Subcutaneous preadipocyte (primary cell): Measurements from ENCODE around the gene TADA3. TPM values are rescaled to one million over a fixed set of nuclear protein-coding genes. Genes with fewer than 3 reads are reported as not detected.

Experiments
- total RNA-seq: library from RNA; depleted of rRNA; stranded (reverse); fragments of >200 nt; gene quantifications from 2 replicates; pipeline ENCODE4 v1.2.3, GENCODE V29; 2012

The TADA3 gene, protein sequence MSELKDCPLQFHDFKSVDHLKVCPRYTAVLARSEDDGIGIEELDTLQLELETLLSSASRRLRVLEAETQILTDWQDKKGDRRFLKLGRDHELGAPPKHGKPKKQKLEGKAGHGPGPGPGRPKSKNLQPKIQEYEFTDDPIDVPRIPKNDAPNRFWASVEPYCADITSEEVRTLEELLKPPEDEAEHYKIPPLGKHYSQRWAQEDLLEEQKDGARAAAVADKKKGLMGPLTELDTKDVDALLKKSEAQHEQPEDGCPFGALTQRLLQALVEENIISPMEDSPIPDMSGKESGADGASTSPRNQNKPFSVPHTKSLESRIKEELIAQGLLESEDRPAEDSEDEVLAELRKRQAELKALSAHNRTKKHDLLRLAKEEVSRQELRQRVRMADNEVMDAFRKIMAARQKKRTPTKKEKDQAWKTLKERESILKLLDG
- 53.6 and 54.9 TPM in 2 replicates for total RNA-seq

DNA sequence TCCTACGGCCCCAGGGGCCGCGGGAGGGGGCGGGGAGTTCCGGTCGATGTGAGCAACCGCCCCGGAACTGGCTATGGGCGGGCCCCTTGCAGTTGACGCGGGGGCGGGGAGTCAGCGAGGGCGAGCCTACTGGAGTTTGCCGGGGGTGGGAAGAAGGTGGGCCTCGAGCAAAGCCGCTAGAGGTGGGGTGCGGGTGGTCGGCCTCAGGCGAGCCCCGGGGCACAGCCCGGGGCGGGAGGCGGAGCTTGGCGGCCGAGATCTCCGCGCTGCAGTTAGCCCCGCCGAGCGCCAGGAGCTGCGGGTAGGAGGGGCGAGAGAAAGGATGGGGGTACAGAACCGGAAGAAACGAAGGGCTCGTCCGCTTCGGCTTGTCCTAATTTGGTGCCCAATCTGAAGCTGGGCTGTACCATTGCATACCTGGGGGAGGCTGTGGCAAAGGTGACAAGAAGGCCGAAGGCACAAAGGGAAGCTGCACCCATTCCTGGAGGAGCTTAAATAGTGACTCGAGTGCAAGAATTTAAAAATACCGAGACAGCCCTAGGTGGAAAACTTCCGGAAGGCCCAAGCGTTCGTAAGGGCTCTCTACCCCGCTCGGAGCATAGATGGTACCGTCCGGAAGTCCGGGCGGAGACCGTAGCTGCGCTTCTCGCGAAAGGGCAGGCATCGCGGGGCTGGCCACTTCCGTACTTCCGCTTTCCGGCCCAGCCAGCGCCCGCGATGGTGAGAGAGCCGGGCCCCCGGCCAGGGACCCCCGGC lies at the start of gene TADA3, which contains the start of gene ARPC4:
TADA3 (minus strand) TSS at position 69 of the 756 bp plus-strand sequence. CDS start 1,007 bp downstream, outside the sequence.
ARPC4 (plus strand) TSS at position 678 of the 756 bp plus-strand sequence; CDS start at position 718, 40 bp downstream.

DNA sequence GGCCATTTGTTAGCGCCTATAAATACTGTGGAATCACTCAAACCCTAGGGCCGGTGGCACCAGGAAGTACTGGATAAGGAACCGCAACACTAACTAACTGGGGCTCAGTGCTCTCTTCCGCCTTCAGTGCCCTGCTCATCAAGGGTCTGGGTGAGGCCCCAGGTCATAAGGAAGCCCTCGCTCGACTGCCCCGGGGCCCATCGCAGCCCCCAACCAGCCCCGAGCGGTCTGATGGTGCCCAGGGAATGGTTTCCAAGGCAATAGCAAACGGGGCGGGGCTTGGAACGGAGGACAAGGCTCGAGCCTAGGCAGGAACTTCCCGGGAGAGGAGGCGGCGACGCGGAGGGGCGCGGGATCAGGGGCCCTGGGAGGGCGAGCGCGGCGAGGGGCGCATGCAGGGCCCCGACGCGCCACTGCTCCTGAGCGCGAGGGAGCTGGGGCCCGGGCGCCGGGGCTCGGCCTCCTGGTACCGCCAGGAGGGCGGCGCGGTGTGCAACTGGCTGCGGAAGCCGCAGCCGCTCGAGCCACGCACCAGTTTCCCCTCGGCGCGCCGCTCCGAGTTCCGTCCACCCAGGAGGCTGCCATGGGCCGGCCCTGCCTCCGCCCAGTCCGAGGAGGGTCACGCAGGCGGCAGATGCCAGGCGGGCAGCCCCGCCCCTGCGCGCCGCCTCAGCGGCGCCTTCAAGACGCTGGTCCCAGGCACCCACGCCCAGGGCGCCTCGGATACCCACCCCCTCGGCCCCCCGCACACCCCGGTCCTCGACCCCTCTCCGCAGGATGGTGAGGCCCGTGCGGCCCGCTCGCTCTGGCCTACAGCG lies 17.6 kb upstream of the TADA3 start, which contains the start of gene TTLL3:
TTLL3 (plus strand) TSS at position 648 of the 818 bp plus-strand sequence. CDS start 400 bp downstream, outside the sequence.

DNA sequence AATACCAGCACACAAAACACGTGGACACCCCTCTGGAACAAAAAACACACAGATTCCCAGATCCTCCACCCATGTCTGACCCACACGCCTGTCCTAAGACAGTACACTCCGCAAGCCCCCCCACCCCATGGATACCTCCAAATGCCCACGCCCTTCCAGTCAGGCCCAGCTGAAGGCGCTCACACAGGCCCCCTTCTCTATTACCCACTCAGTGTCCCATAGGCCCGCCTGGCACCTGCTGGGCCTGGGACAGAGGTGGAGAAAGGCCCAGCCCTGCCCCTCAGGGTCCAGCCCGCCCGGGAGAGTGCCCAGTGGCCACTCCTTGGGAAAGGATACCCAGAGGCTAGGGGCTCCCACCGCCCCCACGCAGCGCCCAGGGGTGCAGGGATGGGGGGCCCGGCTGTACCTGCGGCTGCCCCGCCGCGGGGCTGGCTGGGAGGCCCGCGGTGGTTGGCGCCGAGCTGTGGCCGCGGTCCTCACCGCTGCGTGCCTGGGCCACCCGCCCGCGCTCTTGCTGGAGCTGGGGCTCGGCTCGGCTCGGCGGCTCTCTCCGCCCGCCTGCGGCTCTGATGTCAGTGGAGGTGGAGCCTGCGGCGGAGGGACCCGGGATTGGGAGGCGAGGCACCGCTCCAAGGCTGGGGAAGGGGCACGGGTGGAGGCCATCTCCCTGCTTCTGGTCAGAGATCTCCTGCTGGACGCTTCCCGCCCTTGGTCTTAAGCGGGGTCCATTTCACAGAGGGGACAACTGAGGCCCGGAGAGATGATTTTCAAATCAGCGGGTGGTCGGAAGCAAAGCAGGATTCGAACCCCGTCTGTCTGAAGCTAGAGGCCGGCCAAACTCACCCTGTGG lies 22.6 kb downstream of the TADA3 start, which contains the start of gene CAMK1:
CAMK1 (minus strand) TSS at position 522 of the 850 bp plus-strand sequence. CDS start 2,198 bp downstream, outside the sequence.

DNA sequence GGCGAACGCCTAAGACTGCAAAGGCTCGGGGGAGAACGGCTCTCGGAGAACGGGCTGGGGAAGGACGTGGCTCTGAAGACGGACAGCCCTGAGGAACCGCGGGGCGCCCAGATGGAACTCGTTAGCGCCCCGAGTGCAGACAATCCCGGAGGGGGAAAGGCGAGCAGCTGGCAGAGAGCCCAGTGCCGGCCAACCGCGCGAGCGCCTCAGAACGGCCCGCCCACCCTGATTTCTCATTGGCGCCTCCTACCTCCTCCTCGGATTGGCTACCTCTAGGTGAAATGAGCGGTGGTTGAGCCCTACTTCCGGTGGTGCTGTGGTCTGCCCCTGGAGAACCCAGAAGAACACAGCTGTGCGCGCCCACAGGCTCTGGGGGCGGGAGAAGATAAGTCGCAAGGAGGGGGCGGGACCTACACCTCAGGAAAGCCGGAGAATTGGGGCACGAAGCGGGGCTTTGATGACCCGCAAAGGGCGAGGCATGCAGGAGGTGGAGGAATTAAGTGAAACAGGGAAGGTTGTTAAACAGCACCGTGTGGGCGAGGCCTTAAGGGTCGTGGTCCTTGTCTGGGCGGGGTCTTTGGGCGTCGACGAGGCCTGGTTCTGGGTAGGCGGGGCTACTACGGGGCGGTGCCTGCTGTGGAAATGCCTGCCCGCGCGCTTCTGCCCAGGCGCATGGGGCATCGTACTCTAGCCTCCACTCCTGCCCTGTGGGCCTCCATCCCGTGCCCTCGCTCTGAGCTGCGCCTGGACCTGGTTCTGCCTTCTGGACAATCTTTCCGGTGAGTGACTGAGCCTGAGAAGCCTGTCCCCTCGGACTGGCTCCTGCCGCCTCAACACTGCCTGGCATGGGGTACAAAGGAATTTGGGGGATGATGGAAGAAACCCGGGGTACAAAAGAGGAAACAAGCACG lies 42.4 kb downstream of the TADA3 start, which contains the start of gene OGG1:
OGG1 (plus strand) TSS at position 308 of the 911 bp plus-strand sequence; CDS start at position 643, 335 bp downstream.

DNA sequence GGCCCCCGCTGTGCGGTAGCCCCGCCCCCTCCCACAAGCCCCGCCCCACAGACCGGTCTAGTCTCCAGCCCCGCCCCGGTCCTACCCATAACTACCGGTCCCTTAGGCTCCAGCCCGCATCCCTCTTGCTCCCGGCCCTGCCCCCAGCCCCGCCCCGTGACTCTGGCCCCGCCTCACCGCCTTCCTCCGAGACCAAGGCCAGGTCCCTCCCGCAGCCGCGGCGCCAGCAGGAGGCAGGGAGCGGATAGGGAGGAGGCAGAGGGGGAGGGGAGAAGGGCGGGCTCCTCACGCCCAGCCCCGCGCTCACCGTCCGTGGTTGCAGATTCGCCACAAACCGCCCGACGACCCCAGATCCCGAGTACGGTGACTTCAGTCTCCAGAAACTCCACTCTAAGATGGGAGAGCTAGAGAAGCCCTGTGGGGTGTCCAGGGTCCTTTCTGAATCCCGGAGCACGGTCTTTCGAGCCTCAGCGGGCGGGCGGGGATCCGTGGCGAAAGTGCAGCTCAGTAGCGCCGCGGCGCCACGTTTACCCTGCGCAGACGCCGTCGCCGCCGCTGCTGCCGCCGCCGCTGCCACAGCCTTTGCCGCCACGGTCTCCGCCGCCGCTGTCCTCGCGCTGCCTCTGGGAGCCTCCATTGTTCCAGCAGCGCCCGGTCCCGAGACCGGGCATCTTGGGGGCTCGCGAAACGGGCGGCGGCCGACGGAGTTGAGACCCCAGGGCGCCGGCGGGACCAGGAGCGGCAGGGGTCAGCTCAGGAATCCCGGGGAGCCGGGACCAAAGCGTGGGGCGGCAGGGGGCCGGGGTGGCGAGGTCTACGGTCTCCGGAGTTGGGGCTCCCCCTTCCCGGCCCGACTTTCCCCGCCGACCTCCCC lies 60.8 kb downstream of the TADA3 start, which contains the start of gene BRPF1:
BRPF1 (plus strand) TSS at position 530 of the 874 bp plus-strand sequence. CDS start 2,406 bp downstream, outside the sequence.

Other genes starting within 250 kb of the TADA3 start
- under 0.01 TPM in 2 replicates for gene LHFPL4, start 238.7 kb downstream of the TADA3 start, total RNA-seq
- 36.4 and 42.8 TPM in 2 replicates for gene MTMR14, start 143.0 kb downstream of the TADA3 start, total RNA-seq
- gene CPNE9, start 88.6 kb downstream of the TADA3 start, total RNA-seq: not detected in 2 replicates
- gene BRPF1, start 60.7 kb downstream of the TADA3 start, total RNA-seq: 14.0 and 20.1 TPM in 2 replicates
- gene OGG1, start 42.5 kb downstream of the TADA3 start, total RNA-seq: 29.0 and 31.3 TPM in 2 replicates
- 28.0 and 29.8 TPM in 2 replicates for gene CAMK1, start 22.5 kb downstream of the TADA3 start, total RNA-seq
- 242 and 245 TPM in 2 replicates for gene ARPC4, start 609 bp upstream of the TADA3 start, total RNA-seq
- gene TTLL3, start 17.8 kb upstream of the TADA3 start, total RNA-seq: 12.9 and 25.0 TPM in 2 replicates
- gene RPUSD3, start 51.5 kb upstream of the TADA3 start, total RNA-seq: 37.1 and 44.2 TPM in 2 replicates
- gene CIDEC, start 87.8 kb upstream of the TADA3 start, total RNA-seq: 4.9 and 10.3 TPM in 2 replicates
- 32.8 and 40.1 TPM in 2 replicates for gene JAGN1, start 98.1 kb upstream of the TADA3 start, total RNA-seq
- 10.3 and 13.9 TPM in 2 replicates for gene IL17RE, start 110.4 kb upstream of the TADA3 start, total RNA-seq
- gene IL17RC, start 124.6 kb upstream of the TADA3 start, total RNA-seq: 84.5 and 128 TPM in 2 replicates
- gene CRELD1, start 141.4 kb upstream of the TADA3 start, total RNA-seq: 8.6 and 18.4 TPM in 2 replicates
- 2.6 and 3.1 TPM in 2 replicates for gene PRRT3, start 159.9 kb upstream of the TADA3 start, total RNA-seq
- 36.0 and 57.0 TPM in 2 replicates for gene EMC3, start 194.4 kb upstream of the TADA3 start, total RNA-seq
- 18.4 and 31.7 TPM in 2 replicates for gene FANCD2, start 234.0 kb upstream of the TADA3 start, total RNA-seq